ENCODE results near the gene VTN.

- TF ChIP-seq CTCF (IDR thresholded peaks at IDR 0.05) (no peak), POLR2A (IDR thresholded peaks at IDR 0.05) (no peak), POLR2AphosphoS5 (IDR thresholded peaks at IDR 0.05) (no peak), EP300 (IDR thresholded peaks at IDR 0.05) (no peak)
These were observed 12.3 kb downstream of the VTN start for GRCh38 chr17:28357901-28358197.
